Hippocampal formation (tissue), 2 donors: ENCODE measurements around the gene FBXO11.

Experiments used
- DNase-seq, 2 donors: peaks; one replicate each; lab custom pipeline; 2025; lab: John Stamatoyannopoulos, UW

FBXO11 gene

GRCh38 chr2:47849368-47849767 is 56.9 kb downstream of the FBXO11 start:
- no peak for DNase-seq

- no peak for DNase-seq
These were observed 62.1 kb downstream of the FBXO11 start for GRCh38 chr2:47844162-47844561.

GRCh38 chr2:47843407-47843806 is 62.9 kb downstream of the FBXO11 start:
- DNase-seq = no peak

GRCh38 chr2:47842846-47843245 is 63.5 kb downstream of the FBXO11 start:
- DNase-seq = no peak

GRCh38 chr2:47838686-47839085 is 67.6 kb downstream of the FBXO11 start:
- DNase-seq = no peak

- DNase-seq = no peak
These were observed 68.0 kb downstream of the FBXO11 start for GRCh38 chr2:47838249-47838648.

- no peak for DNase-seq
These were observed 72.8 kb downstream of the FBXO11 start for GRCh38 chr2:47833516-47833968.

GRCh38 chr2:47822518-47822917 is 83.8 kb downstream of the FBXO11 start:
- no peak for DNase-seq

GRCh38 chr2:47819834-47820233 is 86.5 kb downstream of the FBXO11 start:
- DNase-seq = no peak

- DNase-seq = no peak
These were observed 87.5 kb downstream of the FBXO11 start for GRCh38 chr2:47818777-47819176.

- DNase-seq = no peak
These were observed 90.5 kb downstream of the FBXO11 start for GRCh38 chr2:47815764-47816163.

GRCh38 chr2:47811668-47812067 is 94.6 kb downstream of the FBXO11 start:
- DNase-seq = no peak

- no peak for DNase-seq
These were observed 95.4 kb downstream of the FBXO11 start for GRCh38 chr2:47810850-47811249.

- no peak for DNase-seq
These were observed 96.4 kb downstream of the FBXO11 start for GRCh38 chr2:47809903-47810302.

GRCh38 chr2:47808614-47809013 is 97.7 kb downstream of the FBXO11 start:
- no peak for DNase-seq

- DNase-seq = no peak
These were observed 100.4 kb downstream of the FBXO11 start for GRCh38 chr2:47805850-47806249.

- no peak for DNase-seq
These were observed 102.5 kb downstream of the FBXO11 start for GRCh38 chr2:47803770-47804169.

- no peak for DNase-seq
These were observed 102.9 kb downstream of the FBXO11 start for GRCh38 chr2:47803363-47803762.

GRCh38 chr2:47801118-47801517 is 105.2 kb downstream of the FBXO11 start:
- no peak for DNase-seq

GRCh38 chr2:47799031-47799609 is 107.2 kb downstream of the FBXO11 start:
- DNase-seq = no peak

- DNase-seq = no peak
These were observed 107.7 kb downstream of the FBXO11 start for GRCh38 chr2:47798631-47799030.

- no peak for DNase-seq
These were observed 110.1 kb downstream of the FBXO11 start for GRCh38 chr2:47796090-47796697.

- peak in 1 of 2 donors; percentile 4 for DNase-seq
These were observed 120.3 kb downstream of the FBXO11 start for GRCh38 chr2:47785986-47786385.

- DNase-seq = no peak
These were observed 121.9 kb downstream of the FBXO11 start for GRCh38 chr2:47784352-47784851.
